Neural cell (in vitro differentiated cells): ENCODE data around the gene CSNK2B. TPM values are rescaled to one million over a fixed set of nuclear protein-coding genes. Genes with fewer than 3 reads are reported as not detected.

ENCODE experiments used
- H2AFZ ChIP-seq: fragments of 200-600, 300-800 bp; sonication (generic), shearing (Covaris generic); 2 replicates; pipeline ENCODE4 v1.6.0; 2014; ENCODE audit warnings: low read depth, mild to moderate bottlenecking, antibody characterized with exemption, low read length, moderate library complexity
- H3F3A ChIP-seq: fragments of 200-600 bp; shearing (Covaris generic); 2 replicates; pipeline ENCODE4 v1.6.1; 2016; ENCODE audit warnings: mild to moderate bottlenecking, moderate library complexity, mixed read lengths, antibody characterized with exemption, low read length; ENCODE audit not compliant: insufficient read depth, poor library complexity, severe bottlenecking
- H3K27ac ChIP-seq: fragments of 200-600, 300-800 bp; sonication (generic), shearing (Covaris generic); 2 replicates; pipeline ENCODE4 v1.5.1; 2014; ENCODE audit warnings: mild to moderate bottlenecking, low read length, moderate library complexity
- H3K27me3 ChIP-seq: fragments of 300-800, 200-600 bp; sonication (generic), shearing (Covaris generic); 2 replicates; pipeline ENCODE4 v1.6.0; 2014; ENCODE audit warnings: mild to moderate bottlenecking, low read depth, low read length, moderate library complexity; ENCODE audit not compliant: insufficient read depth
- H3K36me3 ChIP-seq: fragments of 300-800, 200-600 bp; sonication (generic), shearing (Covaris generic); 2 replicates; pipeline ENCODE4 v1.5.1; 2014; ENCODE audit warnings: mild to moderate bottlenecking, antibody characterized with exemption, low read length, moderate library complexity; ENCODE audit not compliant: insufficient read depth
- H3K4me2 ChIP-seq: fragments of 300-800, 200-600 bp; sonication (generic), shearing (Covaris generic); 2 replicates; pipeline ENCODE4 v1.6.0; 2014; ENCODE audit warnings: mild to moderate bottlenecking, low read length
- H3K4me3 ChIP-seq: fragments of 300-800, 200-600 bp; sonication (generic), shearing (Covaris generic); 2 replicates; pipeline ENCODE4 v1.5.1; 2014; ENCODE audit warnings: mild to moderate bottlenecking, low read length, moderate library complexity
- H3K79me2 ChIP-seq: fragments of 200-600 bp; shearing (Covaris generic); replicated peaks from 2 replicates; pipeline ENCODE4 v1.6.0; 2014; ENCODE audit warnings: mild to moderate bottlenecking, low read length, moderate library complexity; ENCODE audit not compliant: insufficient read depth
- H3K9ac ChIP-seq: fragments of 300-800, 200-600 bp; sonication (generic), shearing (Covaris generic); 2 replicates; pipeline ENCODE4 v1.6.1; 2016; ENCODE audit warnings: mild to moderate bottlenecking, low read length, mixed read lengths
- H3K9me2 ChIP-seq: fragments of 200-600 bp; shearing (Covaris generic); 2 replicates; pipeline ENCODE4 v1.6.1; 2016; ENCODE audit warnings: mild to moderate bottlenecking, low read length, mixed read lengths; ENCODE audit not compliant: insufficient read depth
- H3K9me3 ChIP-seq: fragments of 200-600, 300-800 bp; sonication (generic), shearing (Covaris generic); 2 replicates; pipeline ENCODE4 v1.6.1; 2016; ENCODE audit warnings: mild to moderate bottlenecking, mixed run types, low read length, moderate library complexity, mixed read lengths
- H4K20me1 ChIP-seq: fragments of 200-600 bp; shearing (Covaris generic); 2 replicates; pipeline ENCODE4 v1.6.1; 2016; ENCODE audit warnings: mild to moderate bottlenecking, mixed run types; ENCODE audit not compliant: insufficient read depth
- CTCF ChIP-seq: fragments of 450-650 bp; IDR thresholded peaks from 2 replicates; pipeline ENCODE4 v1.5.1; 2014; ENCODE audit warnings: antibody characterized with exemption, mild to moderate bottlenecking, moderate library complexity; ENCODE audit not compliant: poor library complexity, severe bottlenecking
- EP300 ChIP-seq: fragments of 450-650 bp; conservative IDR thresholded peaks from 2 replicates; pipeline ENCODE4 v1.6.1; 2014; ENCODE audit warnings: antibody characterized with exemption, mild to moderate bottlenecking, moderate library complexity; ENCODE audit not compliant: poor library complexity, severe bottlenecking
- EZH2 ChIP-seq: fragments of 200-600, 300-800 bp; shearing (Covaris generic), sonication (generic); IDR thresholded peaks from 2 replicates; pipeline ENCODE4 v1.6.1; 2014; ENCODE audit warnings: antibody characterized with exemption, low read length, borderline replicate concordance, mild to moderate bottlenecking; ENCODE audit not compliant: insufficient read depth, poor library complexity, severe bottlenecking
- MXI1 ChIP-seq: fragments of 450-650 bp; conservative IDR thresholded peaks from 2 replicates; pipeline ENCODE4 v1.6.1; 2014; ENCODE audit warnings: antibody characterized with exemption, mild to moderate bottlenecking; ENCODE audit not compliant: poor library complexity, severe bottlenecking
- POLR2AphosphoS5 ChIP-seq: IDR thresholded peaks from 2 replicates; pipeline ENCODE4 v1.6.1; 2012
- RAD21 ChIP-seq: fragments of 450-650 bp; conservative IDR thresholded peaks from 2 replicates; pipeline ENCODE4 v1.6.1; 2014; ENCODE audit warnings: antibody characterized with exemption, mild to moderate bottlenecking, moderate library complexity
- REST ChIP-seq: IDR thresholded peaks from 2 replicates; pipeline ENCODE4 v1.6.1; 2012; ENCODE audit warnings: borderline replicate concordance
- SMC3 ChIP-seq: fragments of 450-650 bp; conservative IDR thresholded peaks from 2 replicates; pipeline ENCODE4 v1.6.1; 2014; ENCODE audit warnings: antibody characterized with exemption, mild to moderate bottlenecking, moderate library complexity; ENCODE audit not compliant: poor library complexity
- TAF1 ChIP-seq: IDR thresholded peaks from 2 replicates; pipeline ENCODE4 v1.6.1; 2012; ENCODE audit warnings: low read depth
- polyA plus RNA-seq: library from polyadenylated mRNA; depleted of rRNA; stranded (reverse); fragments of >200 nt; gene quantifications from 2 replicates; pipeline ENCODE4 v1.2.3, GENCODE V29; 2014

CSNK2B gene
- polyA plus RNA-seq, 1 donor from 2014 or later, result 135 TPM

GRCh38 chr6:31659649-31660380 lies 6.1 kb upstream of the CSNK2B start:
- peaks cover 40% of the 10 kb centered on the region for H3K79me2 ChIP-seq
- peak overlapping the region; percentile 70 for H3K4me2 ChIP-seq
- H3K9me2 ChIP-seq, result no peaks in the 10 kb centered on the region
- TF ChIP-seq MXI1, result no peak
- H2AFZ ChIP-seq, result peak overlapping the region; percentile 80
- no peaks in the 10 kb centered on the region for H4K20me1 ChIP-seq
- H3K9ac ChIP-seq, result peak overlapping the region; percentile 85
- H3K27me3 ChIP-seq, result no peaks in the 10 kb centered on the region
- H3F3A ChIP-seq, result no peaks in the 10 kb centered on the region
- H3K36me3 ChIP-seq, result no peaks in the 10 kb centered on the region
- peak overlapping the region; percentile 62 for H3K27ac ChIP-seq
- H3K4me3 ChIP-seq, result peak overlapping the region; percentile 85
- H3K9me3 ChIP-seq, result no peaks in the 10 kb centered on the region

GRCh38 chr6:31660381-31661261 lies 5.3 kb upstream of the CSNK2B start, which contains the start of gene C6orf47:
TSS of gene C6orf47 (minus strand) at chr6:31660778. CDS start at chr6:31659947, 831 bp downstream.
- Histone ChIP-seq H3K79me2 (peaks cover 40% of the 10 kb centered on the region), H3K27ac (peak within 1 kb of the TSS; percentile 62), H3K4me3 (peak within 1 kb of the TSS; percentile 85), H3K36me3 (no peaks in the 10 kb centered on the region), H3K4me2 (peak within 1 kb of the TSS; percentile 75), H3K9ac (peak within 1 kb of the TSS; percentile 85), H4K20me1 (no peaks in the 10 kb centered on the region), H3K9me2 (no peaks in the 10 kb centered on the region), H3K9me3 (no peaks in the 10 kb centered on the region), H3F3A (no peaks in the 10 kb centered on the region), H2AFZ (peak within 1 kb of the TSS; percentile 80), H3K27me3 (no peaks in the 10 kb centered on the region)
- TF ChIP-seq EP300 (no peak), TAF1 (peak; percentile 42), RAD21 (no peak), SMC3 (peak; percentile 37), REST (peak; percentile 44), CTCF (no peak), POLR2AphosphoS5 (peak; percentile 73), EZH2 (no peak), MXI1 (peak; percentile 67)
